ENCODE measurements around the gene KCTD10.

The KCTD10 gene

GRCh38 chr12:109519787-109520186 lies 42.7 kb upstream of the KCTD10 start:
- Histone ChIP-seq H3K79me2 (ENCODE audit: insufficient read depth, low read length) (no peaks in the 10 kb centered on the region), H3K4me2 (ENCODE audit: low read depth, low read length, poor library complexity, severe bottlenecking) (no peak overlapping the region), H3K27me3 (ENCODE audit: insufficient read depth, low read length, poor library complexity, severe bottlenecking) (no peaks in the 10 kb centered on the region), H2AFZ (ENCODE audit: low read length) (no peak overlapping the region), H4K20me1 (ENCODE audit: insufficient read depth, low read length, poor library complexity, severe bottlenecking) (no peaks in the 10 kb centered on the region), H3K36me3 (ENCODE audit: insufficient read depth, low read length) (peaks cover 27% of the 10 kb centered on the region; the same call in 1 of the 2 replicates), H3K4me3 (ENCODE audit: low read length, poor library complexity, severe bottlenecking) (no peak overlapping the region), H3K9me2 (replicated peaks; ENCODE audit: low read depth, low read length) (no peaks in the 10 kb centered on the region), H3F3A (ENCODE audit: low read depth) (no peaks in the 10 kb centered on the region), H3K9ac (ENCODE audit: low read depth, low read length, poor library complexity, severe bottlenecking) (no peak overlapping the region), H3K4me1 (ENCODE audit: insufficient read depth, low read length, poor library complexity, severe bottlenecking) (no peaks in the 10 kb centered on the region), H3K9me3 (ENCODE audit: insufficient read depth, low read depth, low read length) (no peaks in the 10 kb centered on the region)
- TF ChIP-seq EZH2phosphoT487 (IDR thresholded peaks at IDR 0.05; ENCODE audit: borderline replicate concordance) = no peak
- TF ChIP-seq, protein P1, sequence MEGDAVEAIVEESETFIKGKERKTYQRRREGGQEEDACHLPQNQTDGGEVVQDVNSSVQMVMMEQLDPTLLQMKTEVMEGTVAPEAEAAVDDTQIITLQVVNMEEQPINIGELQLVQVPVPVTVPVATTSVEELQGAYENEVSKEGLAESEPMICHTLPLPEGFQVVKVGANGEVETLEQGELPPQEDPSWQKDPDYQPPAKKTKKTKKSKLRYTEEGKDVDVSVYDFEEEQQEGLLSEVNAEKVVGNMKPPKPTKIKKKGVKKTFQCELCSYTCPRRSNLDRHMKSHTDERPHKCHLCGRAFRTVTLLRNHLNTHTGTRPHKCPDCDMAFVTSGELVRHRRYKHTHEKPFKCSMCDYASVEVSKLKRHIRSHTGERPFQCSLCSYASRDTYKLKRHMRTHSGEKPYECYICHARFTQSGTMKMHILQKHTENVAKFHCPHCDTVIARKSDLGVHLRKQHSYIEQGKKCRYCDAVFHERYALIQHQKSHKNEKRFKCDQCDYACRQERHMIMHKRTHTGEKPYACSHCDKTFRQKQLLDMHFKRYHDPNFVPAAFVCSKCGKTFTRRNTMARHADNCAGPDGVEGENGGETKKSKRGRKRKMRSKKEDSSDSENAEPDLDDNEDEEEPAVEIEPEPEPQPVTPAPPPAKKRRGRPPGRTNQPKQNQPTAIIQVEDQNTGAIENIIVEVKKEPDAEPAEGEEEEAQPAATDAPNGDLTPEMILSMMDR (conservative IDR thresholded peaks at IDR 0.05; ENCODE audit: low read length) = no peak

- no peaks in the 10 kb centered on the region for H3K4me1 ChIP-seq (ENCODE audit: insufficient read depth, low read length, poor library complexity, severe bottlenecking)
- H3K36me3 ChIP-seq (ENCODE audit: insufficient read depth, low read length) = peaks cover 27% of the 10 kb centered on the region; the same call in 1 of the 2 replicates
- TF ChIP-seq, protein P1 (conservative IDR thresholded peaks at IDR 0.05; ENCODE audit: low read length) = peak; percentile 96
- no peak for TF ChIP-seq EZH2phosphoT487 (IDR thresholded peaks at IDR 0.05; ENCODE audit: borderline replicate concordance)
- H3K4me2 ChIP-seq (ENCODE audit: low read depth, low read length, poor library complexity, severe bottlenecking) = no peak overlapping the region
- H3K27me3 ChIP-seq (ENCODE audit: insufficient read depth, low read length, poor library complexity, severe bottlenecking) = no peaks in the 10 kb centered on the region
- H3K79me2 ChIP-seq (ENCODE audit: insufficient read depth, low read length) = no peaks in the 10 kb centered on the region
- no peak overlapping the region for H3K9ac ChIP-seq (ENCODE audit: low read depth, low read length, poor library complexity, severe bottlenecking)
- no peak overlapping the region for H3K4me3 ChIP-seq (ENCODE audit: low read length, poor library complexity, severe bottlenecking)
- no peaks in the 10 kb centered on the region for H3K9me3 ChIP-seq (ENCODE audit: insufficient read depth, low read depth, low read length)
- H2AFZ ChIP-seq (ENCODE audit: low read length) = no peak overlapping the region
- no peaks in the 10 kb centered on the region for H3K9me2 ChIP-seq (replicated peaks; ENCODE audit: low read depth, low read length)
- H4K20me1 ChIP-seq (ENCODE audit: insufficient read depth, low read length, poor library complexity, severe bottlenecking) = no peaks in the 10 kb centered on the region
- H3F3A ChIP-seq (ENCODE audit: low read depth) = no peaks in the 10 kb centered on the region
Measured at GRCh38 chr12:109518820-109519665, 41.9 kb upstream of the KCTD10 start.

- TF ChIP-seq EZH2phosphoT487 (IDR thresholded peaks at IDR 0.05; ENCODE audit: borderline replicate concordance) = no peak
- TF ChIP-seq, protein P1 (conservative IDR thresholded peaks at IDR 0.05; ENCODE audit: low read length) = no peak
- no peaks in the 10 kb centered on the region for H3K4me1 ChIP-seq (ENCODE audit: insufficient read depth, low read length, poor library complexity, severe bottlenecking)
- no peak overlapping the region for H2AFZ ChIP-seq (ENCODE audit: low read length)
- H3F3A ChIP-seq (ENCODE audit: low read depth) = no peaks in the 10 kb centered on the region
- no peaks in the 10 kb centered on the region for H4K20me1 ChIP-seq (ENCODE audit: insufficient read depth, low read length, poor library complexity, severe bottlenecking)
- H3K36me3 ChIP-seq (ENCODE audit: insufficient read depth, low read length) = peaks cover 27% of the 10 kb centered on the region; the same call in 1 of the 2 replicates
- H3K79me2 ChIP-seq (ENCODE audit: insufficient read depth, low read length) = no peaks in the 10 kb centered on the region
- H3K9ac ChIP-seq (ENCODE audit: low read depth, low read length, poor library complexity, severe bottlenecking) = no peak overlapping the region
- H3K27me3 ChIP-seq (ENCODE audit: insufficient read depth, low read length, poor library complexity, severe bottlenecking) = no peaks in the 10 kb centered on the region
- no peaks in the 10 kb centered on the region for H3K9me2 ChIP-seq (replicated peaks; ENCODE audit: low read depth, low read length)
- H3K4me2 ChIP-seq (ENCODE audit: low read depth, low read length, poor library complexity, severe bottlenecking) = no peak overlapping the region
- no peak overlapping the region for H3K4me3 ChIP-seq (ENCODE audit: low read length, poor library complexity, severe bottlenecking)
- no peaks in the 10 kb centered on the region for H3K9me3 ChIP-seq (ENCODE audit: insufficient read depth, low read depth, low read length)
Measured at GRCh38 chr12:109517619-109518018, 40.5 kb upstream of the KCTD10 start.
